Activated CD4-positive, alpha-beta T cell treated with anti-CD3 and anti-CD28 coated beads, Interleukin-10, Interleukin-2, amounts not matched to agents 100 ng/mL and 50 ng/mL, durations not matched to agents 16 hours and 8 hours (primary cell): ENCODE data around the gene GRM8.
"Not testable (repeated sequence)": the region's sequence is repeated elsewhere in the genome, so short reads cannot be mapped to it uniquely, and the experiment has no call there.

ENCODE experiments used
- DNase-seq: peaks from one replicate; pipeline ENCODE4 v3.0.0-alpha.2; 2020

GRM8 gene

GRCh38 chr7:126905255-126905654, 347.5 kb downstream of the GRM8 start:
- DNase-seq = not testable (repeated sequence)

- not testable (repeated sequence) for DNase-seq
Observed at GRCh38 chr7:126901041-126901765, 351.5 kb downstream of the GRM8 start.

- DNase-seq = not testable (repeated sequence)
Observed at GRCh38 chr7:126887980-126888379, 364.8 kb downstream of the GRM8 start.

- not testable (repeated sequence) for DNase-seq
Observed at GRCh38 chr7:126887560-126887959, 365.2 kb downstream of the GRM8 start.

- DNase-seq = not testable (repeated sequence)
Observed at GRCh38 chr7:126882730-126883129, 370.0 kb downstream of the GRM8 start.

GRCh38 chr7:126881908-126882307, 370.8 kb downstream of the GRM8 start:
- DNase-seq = not testable (repeated sequence)

GRCh38 chr7:126881315-126881714, 371.4 kb downstream of the GRM8 start:
- DNase-seq = no peak

- DNase-seq = not testable (repeated sequence)
Observed at GRCh38 chr7:126876536-126876935, 376.2 kb downstream of the GRM8 start.

GRCh38 chr7:126856691-126857291, 395.9 kb downstream of the GRM8 start:
- DNase-seq = peak; percentile 16

GRCh38 chr7:126845331-126845730, 407.4 kb downstream of the GRM8 start:
- DNase-seq = no peak

- DNase-seq = no peak
Observed at GRCh38 chr7:126843883-126844282, 408.9 kb downstream of the GRM8 start.

- DNase-seq = no peak
Observed at GRCh38 chr7:126843336-126843735, 409.4 kb downstream of the GRM8 start.

- DNase-seq = no peak
Observed at GRCh38 chr7:126842451-126842850, 410.3 kb downstream of the GRM8 start.

GRCh38 chr7:126840869-126841268, 411.9 kb downstream of the GRM8 start:
- DNase-seq = no peak

GRCh38 chr7:126839624-126840023, 413.1 kb downstream of the GRM8 start:
- DNase-seq = no peak

GRCh38 chr7:126838194-126838593, 414.5 kb downstream of the GRM8 start:
- DNase-seq = no peak

GRCh38 chr7:126831241-126831640, 421.5 kb downstream of the GRM8 start:
- DNase-seq = not testable (repeated sequence)

- DNase-seq = no peak
Observed at GRCh38 chr7:126820925-126821324, 431.8 kb downstream of the GRM8 start.

- DNase-seq = no peak
Observed at GRCh38 chr7:126819197-126819484, 433.6 kb downstream of the GRM8 start.

- DNase-seq = no peak
Observed at GRCh38 chr7:126818393-126819196, 434.1 kb downstream of the GRM8 start.

- no peak for DNase-seq
Observed at GRCh38 chr7:126809188-126809587, 443.6 kb downstream of the GRM8 start.

GRCh38 chr7:126806614-126807013, 446.1 kb downstream of the GRM8 start:
- no peak for DNase-seq

GRCh38 chr7:126805351-126805750, 447.4 kb downstream of the GRM8 start:
- no peak for DNase-seq

GRCh38 chr7:126804604-126805003, 448.1 kb downstream of the GRM8 start:
- no peak for DNase-seq
